ENCODE measurements around the gene GPANK1. TPM values are rescaled to one million over a fixed set of nuclear protein-coding genes. Genes with fewer than 3 reads are reported as not detected.

The GPANK1 gene
- total RNA-seq, 1 donor from 2014 or later, result 20.2 TPM

GRCh38 chr6:31620586-31621319, 44.0 kb downstream of the GPANK1 start, which contains the start of gene PRRC2A:
Gene PRRC2A (plus strand): TSS chr6:31620715. CDS start chr6:31622790, 2,075 bp downstream.
- Mint-ChIP-seq H3K27me3 (no peaks in the 10 kb centered on the region), H3K4me3 (peak within 1 kb of the TSS; percentile 93), H3K4me1 (ENCODE audit: unreplicated experiment) (peaks cover 30% of the 10 kb centered on the region), H3K27ac (peak within 1 kb of the TSS; percentile 100), H3K9me3 (no peaks in the 10 kb centered on the region), H3K36me3 (peaks cover 17% of the 10 kb centered on the region)
- no peak for TF ChIP-seq CTCF (conservative IDR thresholded peaks at IDR 0.05)
- DNase-seq (ENCODE audit: extremely low spot score, unreplicated experiment), result peak; percentile 95

- TF ChIP-seq CTCF (conservative IDR thresholded peaks at IDR 0.05), result no peak
- H3K27ac Mint-ChIP-seq, result peak overlapping the region; percentile 100
- H3K9me3 Mint-ChIP-seq, result no peaks in the 10 kb centered on the region
- peaks cover 35% of the 10 kb centered on the region for H3K4me1 Mint-ChIP-seq (ENCODE audit: unreplicated experiment)
- no peaks in the 10 kb centered on the region for H3K27me3 Mint-ChIP-seq
- peaks cover 16% of the 10 kb centered on the region for H3K36me3 Mint-ChIP-seq
- peak overlapping the region; percentile 93 for H3K4me3 Mint-ChIP-seq
- peak; percentile 93 for DNase-seq (ENCODE audit: extremely low spot score, unreplicated experiment)
These were observed 44.8 kb downstream of the GPANK1 start for GRCh38 chr6:31619805-31620585.

GRCh38 chr6:31617010-31617409, 47.8 kb downstream of the GPANK1 start:
- no peak for DNase-seq (ENCODE audit: extremely low spot score, unreplicated experiment)
- H3K4me1 Mint-ChIP-seq (ENCODE audit: unreplicated experiment), result peaks cover 33% of the 10 kb centered on the region
- no peak overlapping the region for H3K27ac Mint-ChIP-seq
- no peak for TF ChIP-seq CTCF (conservative IDR thresholded peaks at IDR 0.05)
- no peaks in the 10 kb centered on the region for H3K27me3 Mint-ChIP-seq
- H3K9me3 Mint-ChIP-seq, result no peaks in the 10 kb centered on the region
- H3K36me3 Mint-ChIP-seq, result peaks cover under 1% of the 10 kb centered on the region
- no peak overlapping the region for H3K4me3 Mint-ChIP-seq

- Mint-ChIP-seq H3K27me3 (no peaks in the 10 kb centered on the region), H3K36me3 (no peaks in the 10 kb centered on the region), H3K27ac (peak overlapping the region; percentile 36), H3K4me3 (peak overlapping the region; percentile 36), H3K4me1 (ENCODE audit: unreplicated experiment) (peaks cover 28% of the 10 kb centered on the region), H3K9me3 (no peaks in the 10 kb centered on the region)
- no peak for TF ChIP-seq CTCF (conservative IDR thresholded peaks at IDR 0.05)
- DNase-seq (ENCODE audit: extremely low spot score, unreplicated experiment), result no peak
These were observed 49.0 kb downstream of the GPANK1 start for GRCh38 chr6:31615748-31616147.

- no peak for DNase-seq (ENCODE audit: extremely low spot score, unreplicated experiment)
- peak within 1 kb of the TSS; percentile 36 for H3K4me3 Mint-ChIP-seq
- TF ChIP-seq CTCF (conservative IDR thresholded peaks at IDR 0.05), result no peak
- H3K4me1 Mint-ChIP-seq (ENCODE audit: unreplicated experiment), result peaks cover 28% of the 10 kb centered on the region
- no peaks in the 10 kb centered on the region for H3K9me3 Mint-ChIP-seq
- H3K27me3 Mint-ChIP-seq, result no peaks in the 10 kb centered on the region
- peak within 1 kb of the TSS; percentile 36 for H3K27ac Mint-ChIP-seq
- H3K36me3 Mint-ChIP-seq, result no peaks in the 10 kb centered on the region
These were observed 49.9 kb downstream of the GPANK1 start, which contains the start of gene AIF1 for GRCh38 chr6:31614684-31615578. Gene AIF1 (plus strand): TSS chr6:31615234. CDS start chr6:31615330, 96 bp downstream.
